BE2C (cell line): ENCODE results near the gene PARD3.

Source experiments
- DNase-seq: peaks from one replicate; pipeline ENCODE4 v3.0.0-alpha.2; 2020
- H3K27me3 ChIP-seq: fragments of 250-450 bp; sonication (Bioruptor Pico); 2 replicates; pipeline ENCODE4 v1.5.1; 2020; ENCODE audit warnings: mild to moderate bottlenecking
- H3K36me3 ChIP-seq: fragments of 250-450 bp; sonication (Bioruptor Pico); 2 replicates; pipeline ENCODE4 v1.5.1; 2020; ENCODE audit warnings: mild to moderate bottlenecking
- H3K4me1 ChIP-seq: fragments of 250-450 bp; sonication (Bioruptor Pico); 2 replicates; pipeline ENCODE4 v1.5.1; 2020
- H3K4me3 ChIP-seq: 2 replicates; pipeline ENCODE4 v1.5.1; 2011; ENCODE audit warnings: low read depth, low read length
- H3K9me3 ChIP-seq: fragments of 250-450 bp; sonication (Bioruptor Pico); 2 replicates; pipeline ENCODE4 v1.5.1; 2020
- TF ChIP-seq, protein P1 (sequence below): IDR thresholded peaks from 2 replicates; pipeline ENCODE4 v1.5.1; 2012; ENCODE audit warnings: mild to moderate bottlenecking, low read depth, low read length

PARD3 gene

GRCh38 chr10:34655286-34656170, 159.6 kb downstream of the PARD3 start:
- H3K36me3 ChIP-seq = no peaks in the 10 kb centered on the region
- peak; percentile 46 for DNase-seq
- TF ChIP-seq, protein P1, sequence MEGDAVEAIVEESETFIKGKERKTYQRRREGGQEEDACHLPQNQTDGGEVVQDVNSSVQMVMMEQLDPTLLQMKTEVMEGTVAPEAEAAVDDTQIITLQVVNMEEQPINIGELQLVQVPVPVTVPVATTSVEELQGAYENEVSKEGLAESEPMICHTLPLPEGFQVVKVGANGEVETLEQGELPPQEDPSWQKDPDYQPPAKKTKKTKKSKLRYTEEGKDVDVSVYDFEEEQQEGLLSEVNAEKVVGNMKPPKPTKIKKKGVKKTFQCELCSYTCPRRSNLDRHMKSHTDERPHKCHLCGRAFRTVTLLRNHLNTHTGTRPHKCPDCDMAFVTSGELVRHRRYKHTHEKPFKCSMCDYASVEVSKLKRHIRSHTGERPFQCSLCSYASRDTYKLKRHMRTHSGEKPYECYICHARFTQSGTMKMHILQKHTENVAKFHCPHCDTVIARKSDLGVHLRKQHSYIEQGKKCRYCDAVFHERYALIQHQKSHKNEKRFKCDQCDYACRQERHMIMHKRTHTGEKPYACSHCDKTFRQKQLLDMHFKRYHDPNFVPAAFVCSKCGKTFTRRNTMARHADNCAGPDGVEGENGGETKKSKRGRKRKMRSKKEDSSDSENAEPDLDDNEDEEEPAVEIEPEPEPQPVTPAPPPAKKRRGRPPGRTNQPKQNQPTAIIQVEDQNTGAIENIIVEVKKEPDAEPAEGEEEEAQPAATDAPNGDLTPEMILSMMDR = peak; percentile 82
- no peaks in the 10 kb centered on the region for H3K9me3 ChIP-seq
- 0 out of 2 replicates have a peak, but pooled peaks cover 2% of the 10 kb centered on the region for H3K4me1 ChIP-seq
- no peaks in the 10 kb centered on the region for H3K27me3 ChIP-seq
- no peak overlapping the region for H3K4me3 ChIP-seq

DNA sequence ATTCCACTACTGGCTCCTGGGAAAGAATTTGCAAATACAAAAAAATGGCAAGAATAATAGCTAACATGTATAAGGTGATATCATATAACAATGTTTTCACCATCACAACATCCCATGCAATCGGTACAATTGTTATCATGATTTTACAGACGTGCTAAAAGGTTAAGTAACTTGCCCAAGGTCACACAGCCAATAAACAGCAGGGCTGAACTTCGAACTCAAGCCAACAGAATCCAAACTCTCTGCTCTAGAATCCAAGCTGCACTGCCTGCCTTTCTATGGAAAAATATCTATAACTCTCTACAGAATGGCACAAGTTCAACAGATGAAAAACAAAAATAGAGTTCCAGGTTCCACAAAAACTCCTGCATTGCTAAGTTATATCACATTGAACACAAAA, 160.9 kb downstream of the PARD3 start:
- H3K4me1 ChIP-seq = 0 out of 2 replicates have a peak, but pooled peaks cover 2% of the 10 kb centered on the region
- TF ChIP-seq, protein P1 = no peak

GRCh38 chr10:34653530-34653929, 161.6 kb downstream of the PARD3 start:
- no peaks in the 10 kb centered on the region for H3K9me3 ChIP-seq
- H3K27me3 ChIP-seq = no peaks in the 10 kb centered on the region
- TF ChIP-seq, protein P1 = no peak
- no peak overlapping the region for H3K4me3 ChIP-seq
- no peak for DNase-seq
- 0 out of 2 replicates have a peak, but pooled peaks cover 2% of the 10 kb centered on the region for H3K4me1 ChIP-seq
- H3K36me3 ChIP-seq = no peaks in the 10 kb centered on the region

More for the DNA sequence above, 160.9 kb downstream of the PARD3 start:
- Histone ChIP-seq H3K27me3 (no peaks in the 10 kb centered on the region), H3K36me3 (no peaks in the 10 kb centered on the region), H3K9me3 (no peaks in the 10 kb centered on the region), H3K4me3 (no peak overlapping the region)
- no peak for DNase-seq

GRCh38 chr10:34651416-34652195, 163.5 kb downstream of the PARD3 start:
- TF ChIP-seq, protein P1 = no peak
- H3K4me1 ChIP-seq = 0 out of 2 replicates have a peak, but pooled peaks cover 2% of the 10 kb centered on the region
- DNase-seq = no peak

GRCh38 chr10:34650156-34650555, 164.9 kb downstream of the PARD3 start:
- DNase-seq = no peak
- Histone ChIP-seq H3K4me3 (no peak overlapping the region), H3K27me3 (no peaks in the 10 kb centered on the region), H3K4me1 (no peaks in the 10 kb centered on the region), H3K9me3 (no peaks in the 10 kb centered on the region), H3K36me3 (no peaks in the 10 kb centered on the region)
- TF ChIP-seq, protein P1 = no peak

More at GRCh38 chr10:34651416-34652195, 163.5 kb downstream of the PARD3 start:
- Histone ChIP-seq H3K4me3 (no peak overlapping the region), H3K27me3 (no peaks in the 10 kb centered on the region), H3K9me3 (no peaks in the 10 kb centered on the region), H3K36me3 (no peaks in the 10 kb centered on the region)
